ENCODE data around the gene BNIP5. TPM values are rescaled to one million over a fixed set of nuclear protein-coding genes. Genes with fewer than 3 reads are reported as not detected.
"Not testable (repeated sequence)": the region's sequence is repeated elsewhere in the genome, so short reads cannot be mapped to it uniquely, and the experiment has no call there.

The BNIP5 gene
- total and polyA plus RNA-seq, 2 experiments from 2014 or later: 0.12 TPM; not detected in 1

GRCh38 chr6:36367743-36368142 is 31.1 kb upstream of the BNIP5 start:
- no peak for TF ChIP-seq CTCF (IDR thresholded peaks at IDR 0.05; ENCODE audit: low read depth, low read length)
- Histone ChIP-seq H3K36me3 (no peaks in the 10 kb centered on the region), H3K4me3 (no peak overlapping the region), H3K4me1 (ENCODE audit: low read depth) (no peaks in the 10 kb centered on the region), H3K27ac (no peak overlapping the region), H3K27me3 (no peaks in the 10 kb centered on the region), H3K9me3 (ENCODE audit: low read depth) (no peaks in the 10 kb centered on the region)
- DNase-seq (ENCODE audit: low read depth in 1 of 2, low spot score in 1 of 2): no peak

GRCh38 chr6:36364669-36365479 is 28.2 kb upstream of the BNIP5 start:
- TF ChIP-seq CTCF (IDR thresholded peaks at IDR 0.05; ENCODE audit: low read depth, low read length): no peak
- Histone ChIP-seq H3K4me3 (no peak overlapping the region), H3K27ac (no peak overlapping the region), H3K9me3 (ENCODE audit: low read depth) (no peaks in the 10 kb centered on the region), H3K36me3 (no peaks in the 10 kb centered on the region), H3K27me3 (no peaks in the 10 kb centered on the region), H3K4me1 (ENCODE audit: low read depth) (no peaks in the 10 kb centered on the region)
- DNase-seq (ENCODE audit: low read depth in 1 of 2, low spot score in 1 of 2): peak in 1 of 2 donors; percentile 67

GRCh38 chr6:36364061-36364635 is 27.5 kb upstream of the BNIP5 start:
- not testable (repeated sequence) for H3K27ac ChIP-seq; DNase-seq (ENCODE audit: low read depth in 1 of 2, low spot score in 1 of 2); H3K9me3 ChIP-seq (ENCODE audit: low read depth); H3K4me1 ChIP-seq (ENCODE audit: low read depth); H3K36me3 ChIP-seq; H3K4me3 ChIP-seq; H3K27me3 ChIP-seq

DNA sequence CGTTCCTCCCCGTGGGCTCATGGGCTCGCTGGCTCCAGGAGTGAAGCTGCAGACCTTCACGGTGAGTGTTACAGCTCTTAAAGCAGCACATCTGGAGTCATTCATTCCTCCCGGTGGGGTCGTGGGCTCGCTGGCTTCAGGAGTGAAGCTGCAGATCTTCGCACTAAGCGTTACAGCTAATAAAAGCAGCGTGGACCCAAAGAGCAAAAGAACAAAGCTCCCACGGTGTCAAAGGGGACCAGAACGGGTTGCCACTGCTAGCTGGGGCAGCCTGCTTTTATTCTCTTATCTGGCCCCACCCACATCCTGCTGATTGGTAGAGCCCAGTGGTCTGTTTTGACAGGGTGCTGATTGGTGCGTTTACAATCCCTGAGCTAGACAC is 26.7 kb upstream of the BNIP5 start:
- H3K27ac ChIP-seq; H3K4me3 ChIP-seq; H3K9me3 ChIP-seq (ENCODE audit: low read depth); H3K27me3 ChIP-seq; H3K4me1 ChIP-seq (ENCODE audit: low read depth); DNase-seq (ENCODE audit: low read depth in 1 of 2, low spot score in 1 of 2); H3K36me3 ChIP-seq: not testable (repeated sequence)

DNA sequence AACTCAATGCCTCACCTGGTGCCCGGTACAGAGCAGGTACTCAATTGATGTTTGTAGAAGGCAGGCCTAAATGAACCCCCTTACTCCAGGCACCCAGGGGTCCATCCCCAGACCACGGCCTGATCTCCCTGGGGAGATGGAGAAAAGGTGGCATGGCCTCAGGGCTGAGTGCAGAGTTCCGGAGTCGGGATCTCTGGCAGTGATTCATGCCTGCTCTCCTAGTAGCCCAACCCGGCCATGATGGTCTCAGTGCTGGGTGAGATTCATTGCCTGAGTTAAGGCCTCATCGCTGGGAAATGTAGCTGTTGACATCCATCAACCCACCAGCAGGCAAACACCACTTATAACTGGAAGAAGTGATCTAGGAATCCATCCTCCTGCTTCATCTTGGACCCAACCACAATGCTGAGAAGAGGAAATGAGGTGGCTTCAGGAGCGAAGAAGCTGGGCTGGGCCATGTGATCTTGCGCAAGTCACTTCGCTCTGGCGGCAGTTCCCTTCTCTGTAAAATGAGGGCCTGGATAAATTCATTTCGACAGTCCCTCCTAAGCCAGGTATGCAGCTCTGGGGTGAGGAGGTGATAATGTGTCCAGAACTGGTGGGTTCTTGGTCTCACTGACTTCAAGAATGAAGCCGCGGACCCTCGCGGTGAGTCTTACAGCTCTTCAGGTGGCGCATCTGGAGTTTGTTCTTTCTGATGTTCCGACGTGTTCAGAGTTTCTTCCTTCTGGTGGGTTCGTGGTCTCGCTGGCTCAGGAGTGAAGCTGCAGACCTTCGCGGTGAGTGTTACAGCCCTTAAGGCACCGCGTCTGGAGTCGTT is 26.1 kb upstream of the BNIP5 start:
- DNase-seq (ENCODE audit: low read depth in 1 of 2, low spot score in 1 of 2): no peak

DNA sequence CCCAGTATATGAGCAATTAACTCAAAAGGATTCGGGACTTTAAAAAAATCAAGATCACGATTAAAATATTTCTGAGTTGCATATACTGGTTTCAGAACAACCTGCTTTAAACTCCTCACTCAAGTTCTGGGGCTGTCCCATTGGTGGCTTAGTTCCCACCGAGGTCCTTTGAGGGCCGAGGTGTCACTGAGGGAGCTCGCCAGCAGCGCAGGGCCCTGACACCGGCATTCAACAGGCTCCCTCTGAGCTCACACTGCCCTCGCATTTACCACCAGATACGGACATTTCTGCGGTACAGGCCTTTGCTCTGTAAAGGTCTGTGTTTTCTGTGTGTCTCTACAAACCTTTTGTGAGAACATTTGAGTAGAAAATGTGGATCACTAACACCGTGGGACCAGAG is 24.4 kb upstream of the BNIP5 start:
- no peaks in the 10 kb centered on the region for H3K36me3 ChIP-seq
- H3K9me3 ChIP-seq (ENCODE audit: low read depth): no peaks in the 10 kb centered on the region
- no peak overlapping the region for H3K4me3 ChIP-seq
- DNase-seq (ENCODE audit: low read depth in 1 of 2, low spot score in 1 of 2): no peak
- no peaks in the 10 kb centered on the region for H3K27me3 ChIP-seq
- H3K27ac ChIP-seq: no peak overlapping the region
- TF ChIP-seq CTCF (IDR thresholded peaks at IDR 0.05; ENCODE audit: low read depth, low read length): no peak
- H3K4me1 ChIP-seq (ENCODE audit: low read depth): peaks cover 8% of the 10 kb centered on the region

More for the DNA sequence above, 26.1 kb upstream of the BNIP5 start:
- Histone ChIP-seq H3K9me3 (ENCODE audit: low read depth) (no peaks in the 10 kb centered on the region), H3K36me3 (no peaks in the 10 kb centered on the region), H3K27ac (no peak overlapping the region), H3K4me1 (ENCODE audit: low read depth) (peaks cover 8% of the 10 kb centered on the region), H3K4me3 (no peak overlapping the region), H3K27me3 (no peaks in the 10 kb centered on the region)
- TF ChIP-seq CTCF (IDR thresholded peaks at IDR 0.05; ENCODE audit: low read depth, low read length): no peak
